Suprapubic skin (tissue), 4 donors: ENCODE data around the gene ZBTB20. TPM values are rescaled to one million over a fixed set of nuclear protein-coding genes. Genes with fewer than 3 reads are reported as not detected.

Source experiments
- DNase-seq, 2 donors: peaks; one replicate each; pipeline ENCODE4 v3.0.0-alpha.2; 2019; ENCODE audit warnings: low spot score in 2 of 2
- H3K27ac ChIP-seq: fragments of 200-600 bp; sonication (generic); one replicate; pipeline ENCODE4 v1.5.1; 2019
- H3K27me3 ChIP-seq: fragments of 200-600 bp; sonication (generic); one replicate; pipeline ENCODE4 v1.5.1; 2019
- H3K36me3 ChIP-seq: fragments of 200-600 bp; sonication (generic); one replicate; pipeline ENCODE4 v1.5.1; 2019
- H3K4me1 ChIP-seq: fragments of 200-600 bp; sonication (generic); one replicate; pipeline ENCODE4 v1.5.1; 2019
- H3K4me3 ChIP-seq: fragments of 200-600 bp; sonication (generic); one replicate; pipeline ENCODE4 v1.5.1; 2019; ENCODE audit warnings: mild to moderate bottlenecking
- H3K9me3 ChIP-seq: fragments of 200-600 bp; sonication (generic); one replicate; pipeline ENCODE4 v1.5.1; 2019
- CTCF ChIP-seq, 2 donors: fragments of 200-600 bp in 1 of 2; fragments of 450-650 bp in 1 of 2; sonication (generic) in 1 of 2; IDR thresholded peaks; one replicate each; pipeline ENCODE4 v1.5.1; 2016 to 2019; ENCODE audit warnings: antibody characterized with exemption in 2 of 2, mild to moderate bottlenecking in 1 of 2, moderate library complexity in 1 of 2
- EP300 ChIP-seq: sonication (generic); formaldehyde crosslinking; IDR thresholded peaks from one replicate; pipeline ENCODE4 v1.6.1; 2017; ENCODE audit warnings: antibody characterized with exemption
- POLR2A ChIP-seq, 2 donors: fragments of 450-650 bp; IDR thresholded peaks; one replicate each; pipeline ENCODE4 v1.6.1; 2017; ENCODE audit warnings: antibody characterized with exemption in 2 of 2, mild to moderate bottlenecking in 2 of 2, moderate library complexity in 2 of 2
- POLR2AphosphoS5 ChIP-seq, 3 donors: sonication (generic); formaldehyde crosslinking; IDR thresholded peaks; one replicate each; pipeline ENCODE4 v1.6.1; 2017; ENCODE audit warnings: antibody characterized with exemption in 3 of 3
- WGBS: methylation state at CpG from one replicate; pipeline ENCODE4 v1.1.5; 2018; 5-methylcytosine and 5-hydroxymethylcytosine counted together
- total RNA-seq, 4 donors: library from RNA; depleted of rRNA; stranded (reverse); fragments of >200 nt; gene quantifications; one replicate each; pipeline ENCODE4 v1.1.0, GENCODE V29; 2016

Gene ZBTB20
- total RNA-seq, 4 donors from 2014 or later = 23.6 to 77.2 (median 39.4) TPM

- Histone ChIP-seq H3K27ac (no peak overlapping the region), H3K4me1 (no peaks in the 10 kb centered on the region), H3K36me3 (no peaks in the 10 kb centered on the region), H3K27me3 (no peaks in the 10 kb centered on the region), H3K4me3 (no peak overlapping the region), H3K9me3 (no peaks in the 10 kb centered on the region)
- WGBS = 87% methylated on average over 4 of the region's 4 CpGs
- TF ChIP-seq POLR2A (IDR thresholded peaks at IDR 0.05) = no peak
- TF ChIP-seq POLR2AphosphoS5 (IDR thresholded peaks at IDR 0.05) = no peak
- no peak for TF ChIP-seq CTCF (IDR thresholded peaks at IDR 0.05)
- TF ChIP-seq EP300 = no peak
- DNase-seq = no peak
Measured at GRCh38 chr3:114830652-114831051, 316.4 kb downstream of the ZBTB20 start.

- no peak for TF ChIP-seq CTCF (IDR thresholded peaks at IDR 0.05)
- Histone ChIP-seq H3K36me3 (no peaks in the 10 kb centered on the region), H3K27me3 (no peaks in the 10 kb centered on the region), H3K4me1 (no peaks in the 10 kb centered on the region), H3K9me3 (no peaks in the 10 kb centered on the region), H3K27ac (no peak overlapping the region), H3K4me3 (no peak overlapping the region)
- 78% methylated on average over 2 of the region's 2 CpGs for WGBS
- no peak for DNase-seq
Measured at GRCh38 chr3:114829783-114830182, 317.3 kb downstream of the ZBTB20 start.

- DNase-seq = no peak
- WGBS = 94% methylated on average over 1 of the region's 1 CpG
- Histone ChIP-seq H3K27me3 (no peaks in the 10 kb centered on the region), H3K4me3 (no peak overlapping the region), H3K27ac (no peak overlapping the region), H3K9me3 (no peaks in the 10 kb centered on the region), H3K4me1 (no peaks in the 10 kb centered on the region), H3K36me3 (no peaks in the 10 kb centered on the region)
- TF ChIP-seq POLR2AphosphoS5 (IDR thresholded peaks at IDR 0.05) (no peak), CTCF (IDR thresholded peaks at IDR 0.05) (peak; percentile 11 to 42)
Measured at GRCh38 chr3:114827495-114827894, 319.6 kb downstream of the ZBTB20 start.

- H3K9me3 ChIP-seq = no peaks in the 10 kb centered on the region
- 100% methylated on average over 1 of the region's 1 CpG for WGBS
- H3K36me3 ChIP-seq = no peaks in the 10 kb centered on the region
- no peak overlapping the region for H3K27ac ChIP-seq
- TF ChIP-seq EP300 = no peak
- no peak for TF ChIP-seq CTCF (IDR thresholded peaks at IDR 0.05)
- TF ChIP-seq POLR2AphosphoS5 (IDR thresholded peaks at IDR 0.05) = no peak
- no peak for TF ChIP-seq POLR2A (IDR thresholded peaks at IDR 0.05)
- no peak overlapping the region for H3K4me3 ChIP-seq
- no peak for DNase-seq
- no peaks in the 10 kb centered on the region for H3K27me3 ChIP-seq
- H3K4me1 ChIP-seq = no peaks in the 10 kb centered on the region
Measured at GRCh38 chr3:114824014-114824413, 323.1 kb downstream of the ZBTB20 start.

GRCh38 chr3:114823061-114823460 lies 324.0 kb downstream of the ZBTB20 start:
- Histone ChIP-seq H3K27ac (no peak overlapping the region), H3K9me3 (no peaks in the 10 kb centered on the region), H3K36me3 (no peaks in the 10 kb centered on the region), H3K27me3 (no peaks in the 10 kb centered on the region), H3K4me1 (no peaks in the 10 kb centered on the region), H3K4me3 (no peak overlapping the region)
- TF ChIP-seq CTCF (IDR thresholded peaks at IDR 0.05) (no peak), EP300 (no peak), POLR2AphosphoS5 (IDR thresholded peaks at IDR 0.05) (no peak), POLR2A (IDR thresholded peaks at IDR 0.05) (no peak)
- DNase-seq = no peak
